Measurements from ENCODE around the gene TTC28. TPM values are rescaled to one million over a fixed set of nuclear protein-coding genes. Genes with fewer than 3 reads are reported as not detected.

Gene TTC28
- polyA plus RNA-seq, 1 donor from 2014 or later: 14.8 TPM

- H3K9me3 ChIP-seq (ENCODE audit: low read length): no peaks in the 10 kb centered on the region
- TF ChIP-seq EP300 (conservative IDR thresholded peaks at IDR 0.05; ENCODE audit: poor library complexity, severe bottlenecking): no peak
- TF ChIP-seq TAF1 (IDR thresholded peaks at IDR 0.05; ENCODE audit: low read depth): no peak
- TF ChIP-seq EZH2 (IDR thresholded peaks at IDR 0.05; ENCODE audit: borderline replicate concordance, insufficient read depth, low read length, poor library complexity, severe bottlenecking): no peak
- TF ChIP-seq REST (IDR thresholded peaks at IDR 0.05; ENCODE audit: borderline replicate concordance): no peak
- TF ChIP-seq RAD21 (conservative IDR thresholded peaks at IDR 0.05): no peak
- no peak for TF ChIP-seq CTCF (IDR thresholded peaks at IDR 0.05; ENCODE audit: poor library complexity, severe bottlenecking)
- no peak for TF ChIP-seq POLR2AphosphoS5 (IDR thresholded peaks at IDR 0.05)
- H3F3A ChIP-seq (ENCODE audit: insufficient read depth, low read length, poor library complexity, severe bottlenecking): peaks cover 7% of the 10 kb centered on the region
- no peaks in the 10 kb centered on the region for H4K20me1 ChIP-seq (ENCODE audit: insufficient read depth)
- H3K4me2 ChIP-seq (ENCODE audit: low read length): no peak overlapping the region
- no peak overlapping the region for H3K27ac ChIP-seq (ENCODE audit: low read length)
- no peak overlapping the region for H3K4me3 ChIP-seq (ENCODE audit: low read length)
- no peaks in the 10 kb centered on the region for H3K9me2 ChIP-seq (ENCODE audit: insufficient read depth, low read length)
- no peaks in the 10 kb centered on the region for H3K36me3 ChIP-seq (ENCODE audit: insufficient read depth, low read length)
- peaks cover 4% of the 10 kb centered on the region for H3K79me2 ChIP-seq (replicated peaks; ENCODE audit: insufficient read depth, low read length)
- H2AFZ ChIP-seq (ENCODE audit: low read depth, low read length): no peak overlapping the region
- H3K27me3 ChIP-seq (ENCODE audit: insufficient read depth, low read depth, low read length): no peaks in the 10 kb centered on the region
- H3K9ac ChIP-seq (ENCODE audit: low read length): no peak overlapping the region
Observed at GRCh38 chr22:28505416-28506149, 174.1 kb downstream of the TTC28 start.

- Histone ChIP-seq H3K4me2 (ENCODE audit: low read length) (no peak overlapping the region), H2AFZ (ENCODE audit: low read depth, low read length) (no peak overlapping the region), H3F3A (ENCODE audit: insufficient read depth, low read length, poor library complexity, severe bottlenecking) (peaks cover 7% of the 10 kb centered on the region), H3K9me2 (ENCODE audit: insufficient read depth, low read length) (no peaks in the 10 kb centered on the region), H3K27me3 (ENCODE audit: insufficient read depth, low read depth, low read length) (no peaks in the 10 kb centered on the region), H3K9me3 (ENCODE audit: low read length) (no peaks in the 10 kb centered on the region), H4K20me1 (ENCODE audit: insufficient read depth) (no peaks in the 10 kb centered on the region), H3K27ac (ENCODE audit: low read length) (no peak overlapping the region), H3K79me2 (replicated peaks; ENCODE audit: insufficient read depth, low read length) (no peaks in the 10 kb centered on the region), H3K36me3 (ENCODE audit: insufficient read depth, low read length) (no peaks in the 10 kb centered on the region), H3K9ac (ENCODE audit: low read length) (no peak overlapping the region), H3K4me3 (ENCODE audit: low read length) (no peak overlapping the region)
- TF ChIP-seq TAF1 (IDR thresholded peaks at IDR 0.05; ENCODE audit: low read depth): no peak
- no peak for TF ChIP-seq CTCF (IDR thresholded peaks at IDR 0.05; ENCODE audit: poor library complexity, severe bottlenecking)
- TF ChIP-seq RAD21 (conservative IDR thresholded peaks at IDR 0.05): no peak
- no peak for TF ChIP-seq MXI1 (conservative IDR thresholded peaks at IDR 0.05; ENCODE audit: poor library complexity, severe bottlenecking)
- TF ChIP-seq EZH2 (IDR thresholded peaks at IDR 0.05; ENCODE audit: borderline replicate concordance, insufficient read depth, low read length, poor library complexity, severe bottlenecking): no peak
- no peak for TF ChIP-seq POLR2AphosphoS5 (IDR thresholded peaks at IDR 0.05)
- TF ChIP-seq EP300 (conservative IDR thresholded peaks at IDR 0.05; ENCODE audit: poor library complexity, severe bottlenecking): no peak
- TF ChIP-seq REST (IDR thresholded peaks at IDR 0.05; ENCODE audit: borderline replicate concordance): no peak
- no peak for TF ChIP-seq SMC3 (conservative IDR thresholded peaks at IDR 0.05; ENCODE audit: poor library complexity)
Observed at GRCh38 chr22:28500006-28500405, 179.6 kb downstream of the TTC28 start.

Data from neural cell (in vitro differentiated cells).